Heart right ventricle (tissue), 16 donors: ENCODE results near the gene KCNA10. TPM values are rescaled to one million over a fixed set of nuclear protein-coding genes. Genes with fewer than 3 reads are reported as not detected.

Experiments
- ATAC-seq, 8 donors: fragments of 200-7000 bp; cut with Tn5 transposase; one replicate each; pipeline ENCODE4 v1.9.1; 2020; ENCODE audit warnings: mild to moderate bottlenecking in 8 of 8, moderate library complexity in 8 of 8, moderate number of reproducible peaks in 1 of 8
- DNase-seq, 2 donors: peaks; one replicate each; pipeline ENCODE4 v3.0.0-alpha.2; 2020
- H3K27ac ChIP-seq, 10 donors: fragments of 200-600 bp; sonication (generic) in 2 of 10; one replicate each; pipeline versions ENCODE4 v1.5.0 to v1.8.0; 2020 to 2022; ENCODE audit warnings: mild to moderate bottlenecking in 3 of 10
- H3K27me3 ChIP-seq, 7 donors: fragments of 200-600 bp; one replicate each; pipeline ENCODE4 v1.8.0; 2021 to 2022; ENCODE audit warnings: mild to moderate bottlenecking in 2 of 7
- H3K36me3 ChIP-seq, 9 donors: fragments of 200-600 bp; sonication (generic) in 1 of 9; one replicate each; pipeline versions ENCODE4 v1.5.0 to v1.8.0; 2020 to 2022; ENCODE audit warnings: mild to moderate bottlenecking in 2 of 9
- H3K4me1 ChIP-seq, 9 donors: fragments of 200-600 bp; sonication (generic) in 1 of 9; one replicate each; pipeline versions ENCODE4 v1.5.0 to v1.8.0; 2020 to 2022; ENCODE audit warnings: mild to moderate bottlenecking in 4 of 9
- H3K4me3 ChIP-seq, 10 donors: fragments of 200-600 bp; sonication (generic) in 2 of 10; one replicate each; pipeline versions ENCODE4 v1.5.0 to v1.8.0; 2020 to 2022; ENCODE audit warnings: mild to moderate bottlenecking in 7 of 10, moderate library complexity in 2 of 10
- H3K9me3 ChIP-seq, 11 donors: fragments of 200-600 bp in 10 of 11; sonication (generic) in 2 of 11; one replicate each; pipeline versions ENCODE4 v1.5.0 to v1.8.0; 2013 to 2022; ENCODE audit warnings: mild to moderate bottlenecking in 2 of 11, control low read depth in 1 of 11, moderate library complexity in 1 of 11
- CTCF ChIP-seq, 9 donors: fragments of 200-600 bp; sonication (generic) in 2 of 9; IDR thresholded peaks; one replicate each; pipeline versions ENCODE4 v1.5.0 to v1.8.0; 2021 to 2022; ENCODE audit warnings: antibody characterized with exemption in 9 of 9, mild to moderate bottlenecking in 5 of 9, moderate library complexity in 1 of 9
- WGBS, 2 donors: extraction: QIAGEN DNeasy Blood & Tissue Kit; methylation state at CpG; one replicate each; pipeline ENCODE4 v1.1.7; 2013; ENCODE audit warnings: inconsistent platforms in 1 of 2; 5-methylcytosine and 5-hydroxymethylcytosine counted together
- intact Hi-C, 10 donors: fragments of 100-400 bp; cut with DNase I; formaldehyde crosslinking; loops; one replicate each; pipeline versions ENCODE4 v1.11.1 to v1.14.2; 2022
- polyA plus RNA-seq, 2 donors: library from polyadenylated mRNA; stranded (reverse); fragments of 200-250 nt; gene quantifications; one replicate each; pipeline ENCODE4 v1.2.3, GENCODE V29; 2013
- total RNA-seq, 10 donors: library from RNA; stranded (reverse); fragmentation: NEBNext Ultra II Directional in 3 of 10; extraction: Animal tissue kit (Norgen Biotek cat#: 25700) in 3 of 10; gene quantifications; one replicate each; pipeline versions ENCODE4 v1.2.1 to v1.2.4, GENCODE V29; 2021 to 2023
- donor health status: Arrhythmogenic right ventricular cardiomyopathy.
- donor health status: ischemic (EF 13 %, LVEDD 7.1; RV severe dilation, severe dysfunction).
- donor health status: healthy with polysubstance abuse.
- donor health status: DM: no; HTN: yes; CAD: no.
- donor health status: DM: no; HTN: no; CAD: no.
- donor health status: ischemic (EF 25% LVEDD 6.9; RV normal size, moderate dysfunction).
- donor health status: ischemic (EF 25% LVEDD 5.7; RV mildly dilated, moderate dysfunction).
- donor health status: healthy.
- donor health status: DM: yes; HTN: yes; CAD: no.
- donor health status: Ischemic cardiomyopathy.
- donor health status: ischemic (EF 35%, LVEDD 5.7; RV mildly dilated, moderate dysfunction).
- donor health status: nonischemic (EF 11% LVEDD 7.7; RV severe dilation, severe dysfunction).
- donor health status: DM: yes; HTN: yes; CAD: no.
- donor health status: PGD.
- donor health status: ischemic (EF 29% LVEDD 5.4; RV normal size, mild dysfunction).
- donor health status: nonischemic (EF 23%, LVEDD 6.1; RV moderate dilation, normal function).

The KCNA10 gene
- total and polyA plus RNA-seq, 12 donors = not detected

- no peaks in the 10 kb centered on the region for H3K9me3 ChIP-seq
- peaks cover 0 to 12% (median 0%) of the 10 kb centered on the region in 9 donors for H3K4me1 ChIP-seq
- no peak overlapping the region for H3K4me3 ChIP-seq
- 61 to 66% methylated on average over 3 of the region's 3 CpGs for WGBS, 2 donors
- ATAC-seq (no peak), DNase-seq (no peak)
- no peak for TF ChIP-seq CTCF (IDR thresholded peaks at IDR 0.05)
- intact Hi-C loops = loop anchor here in 1 of 10 donors (10.0 kb wide), 1 partner anchor 174 kb away; no protein-coding TSS in a partner anchor
- H3K27me3 ChIP-seq = peaks cover 0 to 8% (median 0%) of the 10 kb centered on the region in 7 donors
- H3K36me3 ChIP-seq = no peaks in the 10 kb centered on the region
- H3K27ac ChIP-seq = no peak overlapping the region
These were observed 30.1 kb downstream of the KCNA10 start for GRCh38 chr1:110488867-110489266.

- DNase-seq (no peak), ATAC-seq (no peak)
- H3K4me3 ChIP-seq = no peak overlapping the region
- peaks cover 0 to 12% (median 0%) of the 10 kb centered on the region in 9 donors for H3K4me1 ChIP-seq
- intact Hi-C loops = loop anchor here in 1 of 10 donors (10.0 kb wide), 1 partner anchor 173 kb away; no protein-coding TSS in a partner anchor
- WGBS, 2 donors = 72 to 84% methylated on average over 12 of the region's 12 CpGs
- peaks cover 0 to 12% (median 0%) of the 10 kb centered on the region in 7 donors for H3K27me3 ChIP-seq
- no peaks in the 10 kb centered on the region for H3K36me3 ChIP-seq
- no peak overlapping the region for H3K27ac ChIP-seq
- TF ChIP-seq CTCF (IDR thresholded peaks at IDR 0.05) = no peak
- H3K9me3 ChIP-seq = no peaks in the 10 kb centered on the region
These were observed 30.8 kb downstream of the KCNA10 start for GRCh38 chr1:110488161-110488560.

GRCh38 chr1:110487726-110488125, 31.2 kb downstream of the KCNA10 start:
- H3K4me3 ChIP-seq = no peak overlapping the region
- DNase-seq = no peak
- no peak for ATAC-seq
- intact Hi-C loops = loop anchor here in 1 of 10 donors (10.0 kb wide), 1 partner anchor 173 kb away; no protein-coding TSS in a partner anchor
- no peaks in the 10 kb centered on the region for H3K36me3 ChIP-seq
- no peak overlapping the region for H3K27ac ChIP-seq
- peaks cover 0 to 12% (median 0%) of the 10 kb centered on the region in 7 donors for H3K27me3 ChIP-seq
- H3K9me3 ChIP-seq = no peaks in the 10 kb centered on the region
- H3K4me1 ChIP-seq = peaks cover 0 to 14% (median under 1%) of the 10 kb centered on the region in 9 donors
- WGBS, 2 donors = 42 to 59% methylated on average over 8 of the region's 8 CpGs
- no peak for TF ChIP-seq CTCF (IDR thresholded peaks at IDR 0.05)

GRCh38 chr1:110485725-110486124, 33.2 kb downstream of the KCNA10 start:
- Histone ChIP-seq H3K36me3 (no peaks in the 10 kb centered on the region), H3K4me1 (peaks cover 0 to 26% (median 10%) of the 10 kb centered on the region in 9 donors), H3K27me3 (peaks cover 0 to 12% (median 0%) of the 10 kb centered on the region in 7 donors), H3K4me3 (no peak overlapping the region), H3K27ac (no peak overlapping the region), H3K9me3 (no peaks in the 10 kb centered on the region)
- 22 to 23% methylated on average over 2 of the region's 2 CpGs for WGBS, 2 donors
- ATAC-seq = peak; percentile 12 to 80 (median 34)
- intact Hi-C loops = loop anchor here in 1 of 10 donors (10.0 kb wide), 1 partner anchor 171 kb away; no protein-coding TSS in a partner anchor
- peak; percentile 15 to 30 for DNase-seq
- no peak for TF ChIP-seq CTCF (IDR thresholded peaks at IDR 0.05)
